Right renal cortex interstitium (tissue), 3 donors: ENCODE data around the gene ZNF341. TPM values are rescaled to one million over a fixed set of nuclear protein-coding genes. Genes with fewer than 3 reads are reported as not detected.
"Not testable (repeated sequence)": the region's sequence is repeated elsewhere in the genome, so short reads cannot be mapped to it uniquely, and the experiment has no call there.

ENCODE experiments used
- DNase-seq, 3 donors: peaks; one replicate each; pipeline ENCODE4 v3.0.0-alpha.2; 2013; ENCODE audit warnings: low read depth in 3 of 3, low spot score in 2 of 3
- polyA plus RNA-seq, 3 donors: library from polyadenylated mRNA; unstranded; fragments of 120-200 nt; gene quantifications; one replicate each; pipeline ENCODE4 v1.2.1, GENCODE V29; 2013; ENCODE audit not compliant: insufficient read length in 3 of 3

The ZNF341 gene
- 1 to 10 TPM; 2.5 to 2.8 (median 2.5) TPM for polyA plus RNA-seq

DNA sequence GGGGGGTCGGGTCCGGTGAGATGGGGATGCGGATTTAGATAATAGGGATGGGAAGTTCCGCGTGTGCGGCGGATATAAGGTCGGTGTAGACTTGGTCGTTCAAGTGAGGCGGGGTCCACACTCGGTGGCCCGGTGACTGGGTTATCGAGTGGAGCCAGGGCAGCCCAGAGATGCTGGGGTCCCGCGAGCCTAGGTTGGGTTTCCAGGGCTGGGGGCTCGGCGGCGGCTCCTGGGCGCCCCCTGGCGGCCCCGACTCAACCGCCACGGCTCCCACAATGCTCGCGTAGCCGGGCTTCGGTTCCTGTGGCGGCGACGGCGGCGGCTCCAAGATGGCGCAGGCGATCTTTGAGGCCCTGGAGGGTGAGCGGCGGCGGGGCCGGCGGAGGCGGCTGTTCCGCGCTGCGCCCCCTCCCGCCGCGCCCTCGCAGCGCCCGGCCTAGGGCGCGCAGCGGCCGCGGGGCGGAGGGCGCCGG, at the start of gene ZNF341:
Gene ZNF341, plus strand, starts transcription at position 304 of the 473 bp plus-strand sequence. Its CDS starts 26 bp downstream, at position 330.
- DNase-seq = peak in 2 of 3 donors; percentile 20 to 84

DNA sequence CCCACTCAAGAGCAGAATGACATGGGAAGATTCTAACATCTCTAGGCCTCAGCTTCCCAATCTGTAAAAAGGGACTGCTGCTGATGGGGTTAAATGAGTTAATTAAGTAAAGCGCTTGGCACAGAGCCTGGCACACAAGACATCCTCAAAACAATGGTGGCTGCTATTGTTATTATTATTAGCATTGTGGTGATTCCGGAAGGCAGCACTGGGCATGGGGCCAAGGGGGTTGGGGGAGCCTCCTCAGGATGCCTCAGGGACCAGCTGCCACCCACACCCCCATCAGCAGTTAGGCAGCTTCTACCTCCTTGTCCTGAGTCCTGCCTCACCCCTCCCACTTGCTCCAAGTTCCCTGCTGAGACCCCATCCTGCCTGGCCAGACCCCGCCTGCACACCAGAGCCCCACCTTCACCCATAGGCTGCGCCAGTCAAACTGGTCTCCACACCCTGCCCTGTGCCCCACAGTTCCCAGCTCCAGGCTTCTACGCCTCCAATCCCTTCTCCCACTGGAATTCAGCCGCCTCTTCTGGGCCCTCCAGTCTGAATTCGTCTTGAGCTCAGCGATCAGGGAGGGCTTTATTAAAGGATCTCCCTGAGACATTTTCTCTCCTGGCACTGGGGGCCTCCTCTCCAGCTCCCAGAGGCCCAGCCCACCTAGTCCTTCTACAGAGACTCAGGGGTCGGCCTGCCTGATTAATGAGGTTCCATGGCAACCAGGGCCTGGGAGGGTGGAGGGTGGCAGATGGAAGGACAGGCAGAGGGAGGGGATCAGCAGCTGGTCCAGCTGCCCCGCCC, 47.1 kb upstream of the ZNF341 start:
- no peak for DNase-seq

DNA sequence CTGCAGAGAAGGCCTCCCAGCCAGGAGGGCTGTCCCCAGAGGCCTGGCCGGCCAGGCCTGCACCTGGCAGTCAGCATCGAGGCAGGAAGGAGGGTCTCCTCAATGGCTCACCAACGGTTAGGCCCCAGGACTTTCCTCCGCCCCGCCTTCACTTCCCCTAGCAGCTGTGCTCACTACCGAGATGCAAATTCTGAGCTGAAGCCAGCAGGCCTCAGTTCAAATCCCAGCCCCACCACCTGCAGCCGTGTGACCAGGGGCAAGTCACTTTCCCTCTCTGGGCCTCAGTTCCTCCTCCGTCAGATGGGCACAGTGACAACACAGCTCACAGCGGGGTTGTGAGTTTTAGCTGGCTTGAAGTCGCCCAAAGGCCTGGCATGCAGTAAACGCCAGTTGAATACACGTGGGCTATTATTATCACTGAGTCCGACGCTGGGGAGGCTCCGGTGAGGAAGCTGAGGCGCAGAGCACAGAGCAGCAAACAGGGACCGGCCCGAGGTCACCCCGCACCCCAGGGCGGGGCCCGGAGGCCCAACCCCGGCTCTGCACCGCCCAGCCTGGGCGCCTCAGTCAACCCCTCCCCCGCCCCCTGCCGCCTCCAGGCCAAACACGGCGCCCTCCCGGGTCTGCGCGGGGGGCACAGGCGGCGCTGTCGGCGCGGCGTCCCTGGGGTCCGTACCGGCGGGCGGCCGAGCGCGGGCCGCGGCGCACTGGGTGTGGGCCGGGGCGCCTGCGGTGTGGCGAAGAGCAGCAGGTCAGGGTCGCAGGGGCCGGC, 46.3 kb upstream of the ZNF341 start:
- DNase-seq = no peak

DNA sequence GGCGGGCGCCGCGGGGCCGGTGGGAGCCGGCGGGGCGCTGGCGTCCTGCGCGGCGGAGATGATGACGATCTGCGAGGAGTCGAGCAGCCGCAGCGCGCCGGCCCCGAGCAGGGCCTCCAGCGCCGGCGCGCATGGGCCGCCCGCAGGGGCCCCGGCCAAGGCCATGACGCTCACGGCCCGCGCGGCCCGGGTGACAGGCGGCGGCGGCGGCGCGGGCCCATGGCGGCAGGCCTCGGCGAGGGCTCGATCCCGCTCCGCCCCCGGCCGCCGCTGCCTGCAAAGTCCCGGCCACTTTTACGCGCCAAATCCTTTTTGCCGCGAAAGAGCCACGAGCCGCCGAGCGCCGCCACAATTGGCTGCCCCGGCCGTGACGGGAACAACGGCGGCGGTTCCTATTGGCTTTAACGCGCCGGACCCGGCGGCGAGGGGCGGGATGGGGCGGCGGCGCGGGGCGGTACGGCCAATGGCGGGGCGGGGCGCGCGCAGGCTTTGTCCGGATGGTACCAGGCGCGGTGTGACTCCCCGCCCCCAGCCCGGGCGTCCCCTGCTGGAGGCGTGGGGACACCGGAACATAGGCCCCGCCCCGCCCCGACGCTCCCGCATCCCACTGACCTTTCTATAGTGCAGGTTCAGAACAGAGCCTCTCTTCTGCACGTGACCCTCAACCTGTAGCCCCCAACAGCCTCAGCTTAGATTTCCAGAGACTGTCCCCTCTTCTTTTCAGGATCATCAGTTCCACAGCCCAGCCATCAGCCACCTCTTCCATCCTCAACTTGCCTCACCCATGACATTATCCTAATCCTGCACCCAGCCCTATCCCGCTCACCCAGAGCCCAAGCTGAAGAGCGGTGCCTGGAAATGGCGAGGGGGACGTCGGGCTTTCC, 45.5 kb upstream of the ZNF341 start, which contains the start of gene E2F1:
Gene E2F1, minus strand, starts transcription at position 286 of the 884 bp plus-strand sequence. Its CDS starts 121 bp downstream, at position 165.
- peak in 2 of 3 donors; percentile 83 to 85 for DNase-seq

DNA sequence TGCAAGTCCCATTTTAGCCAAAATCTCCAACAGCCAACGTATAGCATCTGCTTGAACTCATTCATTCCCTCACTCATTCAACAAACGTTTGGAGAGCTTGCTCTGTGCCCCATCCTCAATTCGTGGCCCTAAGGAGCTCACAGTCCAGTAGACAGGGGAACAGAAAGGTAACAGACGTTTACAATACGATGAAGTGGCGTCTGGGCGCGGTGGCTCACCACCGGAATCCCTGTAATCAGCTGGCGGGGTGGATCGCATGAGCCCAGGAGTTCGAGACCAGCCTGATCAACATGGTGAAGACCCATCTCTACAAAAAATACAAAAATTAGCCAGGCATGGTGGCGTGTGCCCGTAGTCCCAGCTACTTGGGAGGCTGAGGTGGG, 44.8 kb upstream of the ZNF341 start:
- DNase-seq = no peak

DNA sequence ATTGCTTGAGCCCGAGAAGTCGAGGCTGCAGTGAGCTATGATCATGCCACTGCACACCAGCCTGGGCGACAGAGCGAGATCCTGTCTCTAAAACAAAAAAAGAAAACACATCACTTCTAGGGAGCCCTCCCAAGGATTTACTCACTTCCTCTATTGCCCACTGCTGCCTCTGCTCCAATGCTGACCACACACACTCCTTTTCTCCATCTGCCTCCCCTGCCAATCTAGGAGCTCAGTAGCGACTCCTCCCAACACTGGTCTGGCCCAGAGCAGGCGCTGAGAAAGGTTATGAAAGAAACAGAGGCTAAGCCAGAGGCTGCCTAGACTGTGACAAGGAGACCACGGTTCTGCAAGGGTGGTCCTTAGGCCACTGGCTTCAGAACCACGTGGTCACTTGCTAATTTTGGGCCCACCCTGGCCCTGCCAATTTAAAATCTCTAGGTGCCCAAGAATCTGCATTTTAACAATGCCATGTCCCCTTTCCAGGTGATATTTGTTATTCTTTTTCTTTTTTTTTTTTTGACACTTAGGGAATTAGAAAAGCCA, 44.4 kb upstream of the ZNF341 start:
- DNase-seq = no peak

DNA sequence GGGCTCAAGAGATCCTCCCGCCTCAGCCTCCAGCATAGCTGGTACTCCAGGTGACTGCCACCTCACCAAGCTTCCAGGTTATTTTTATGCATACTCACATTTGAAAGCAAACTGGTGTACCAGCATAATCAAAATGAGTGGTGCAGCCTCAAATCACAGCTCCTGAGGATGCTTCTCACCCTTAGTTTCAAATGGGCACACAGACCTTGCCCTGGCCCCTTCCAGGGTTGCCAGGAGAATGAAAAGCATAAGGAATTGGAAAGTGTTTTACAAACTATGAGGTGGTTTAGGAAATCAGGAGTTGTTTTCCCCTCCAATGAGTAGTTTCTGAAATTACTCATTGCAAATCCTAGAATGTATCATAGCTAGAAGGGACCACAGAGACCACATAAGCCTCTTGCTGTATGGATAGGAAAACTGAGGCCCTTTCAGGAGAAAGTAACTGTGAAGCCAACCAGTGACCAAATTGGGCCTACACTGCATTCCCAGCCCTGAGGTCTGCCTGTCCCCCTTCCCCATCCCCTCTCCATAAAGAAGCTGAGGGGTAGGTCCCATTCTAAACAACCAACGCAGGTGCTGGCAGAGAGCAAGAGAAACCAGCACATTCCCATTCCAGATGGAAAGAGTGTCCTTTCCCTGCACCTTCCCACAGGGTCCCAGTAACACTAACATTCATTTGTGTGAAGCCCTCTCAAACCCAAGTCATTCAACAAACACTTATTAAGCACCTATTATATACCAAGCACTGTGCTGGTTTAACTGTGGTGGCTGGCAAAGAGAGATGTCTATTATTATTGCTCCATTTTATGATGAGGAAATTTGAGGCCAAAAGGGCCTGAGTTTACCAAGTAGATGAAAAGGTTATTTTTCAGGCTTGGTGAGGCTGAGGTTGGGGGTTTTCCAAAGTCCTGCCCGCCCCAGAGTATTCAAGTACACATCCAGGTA, 43.5 kb upstream of the ZNF341 start:
- no peak for DNase-seq

DNA sequence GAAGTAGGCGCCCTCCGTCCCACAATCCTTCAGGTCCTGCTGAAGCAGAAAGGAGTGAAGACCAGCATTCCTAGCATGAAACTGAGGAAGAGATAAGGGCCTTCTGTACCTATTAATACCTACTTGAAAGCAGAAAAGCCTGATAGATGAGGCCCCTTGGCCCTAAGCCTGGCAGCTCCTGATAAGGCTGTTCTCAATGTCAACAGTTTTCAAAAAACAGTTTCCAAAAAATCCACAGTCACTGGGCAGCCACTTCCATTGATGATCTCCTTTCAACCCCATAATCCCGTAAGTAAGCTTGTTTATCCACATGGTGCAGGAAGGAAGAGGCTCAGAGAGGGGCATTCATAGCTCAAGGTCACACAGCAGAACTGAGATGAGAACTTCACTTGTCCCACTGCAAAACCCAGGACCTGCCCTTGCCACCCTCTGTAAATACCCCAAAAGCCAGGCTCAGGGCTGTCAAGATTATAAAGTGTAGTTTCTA, 42.8 kb upstream of the ZNF341 start:
- no peak for DNase-seq

DNA sequence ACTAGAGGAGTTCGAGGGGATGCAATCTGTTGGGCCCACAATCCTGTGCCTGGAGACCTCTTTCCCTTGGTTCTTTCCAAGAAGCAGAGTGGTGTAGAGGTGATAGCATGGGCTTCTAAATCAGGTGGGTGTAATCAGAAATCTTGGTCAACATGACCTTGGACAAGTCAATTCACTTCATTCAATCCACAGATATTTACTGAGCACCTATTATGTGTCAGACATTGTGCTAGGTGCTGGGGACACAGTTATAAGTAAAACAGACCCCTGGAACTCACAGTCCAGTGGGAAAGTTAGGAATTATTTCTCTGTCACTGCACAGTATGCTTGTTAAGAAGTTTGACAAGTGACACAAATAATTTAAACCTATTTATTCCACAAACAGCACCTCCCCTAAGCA, 42.3 kb upstream of the ZNF341 start:
- no peak for DNase-seq

DNA sequence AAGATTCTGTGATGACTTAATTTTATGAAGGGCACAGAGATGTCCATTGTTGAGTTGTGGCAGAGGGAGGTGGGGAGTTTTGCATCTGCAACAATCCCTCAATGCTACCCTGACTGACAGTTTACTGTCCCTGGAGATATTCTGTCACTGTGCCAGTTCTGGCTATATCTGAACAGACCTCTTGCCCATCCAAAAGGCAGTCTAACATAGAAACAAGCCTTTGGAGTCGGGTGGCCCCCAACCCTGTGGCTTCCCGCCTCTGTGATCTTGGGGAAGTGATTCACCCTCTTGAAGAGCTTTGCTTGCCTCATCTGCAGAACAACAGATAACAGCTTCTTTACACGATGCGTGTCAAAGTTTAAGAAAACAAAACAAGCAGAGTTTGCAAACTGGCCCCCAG, 41.8 kb upstream of the ZNF341 start:
- no peak for DNase-seq

DNA sequence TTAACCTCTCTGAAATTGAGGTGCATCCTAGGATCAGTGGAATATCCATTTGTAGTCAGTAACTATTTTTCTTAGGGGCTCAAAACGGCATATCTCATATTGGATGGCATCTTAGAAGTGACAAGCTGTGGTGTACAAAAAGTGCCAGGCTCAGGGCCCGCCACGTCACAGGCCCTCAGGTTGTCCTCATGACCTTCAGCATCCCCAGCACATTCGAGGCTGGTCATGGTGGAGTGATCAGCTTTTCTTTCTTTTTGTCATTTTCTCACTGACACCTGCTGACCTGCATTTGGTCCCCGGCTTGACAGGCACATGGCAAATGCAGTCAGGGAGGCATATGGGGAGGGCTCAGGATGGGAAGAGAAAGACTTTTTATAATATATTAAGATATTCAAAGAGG, 38.5 kb upstream of the ZNF341 start:
- DNase-seq = no peak

DNA sequence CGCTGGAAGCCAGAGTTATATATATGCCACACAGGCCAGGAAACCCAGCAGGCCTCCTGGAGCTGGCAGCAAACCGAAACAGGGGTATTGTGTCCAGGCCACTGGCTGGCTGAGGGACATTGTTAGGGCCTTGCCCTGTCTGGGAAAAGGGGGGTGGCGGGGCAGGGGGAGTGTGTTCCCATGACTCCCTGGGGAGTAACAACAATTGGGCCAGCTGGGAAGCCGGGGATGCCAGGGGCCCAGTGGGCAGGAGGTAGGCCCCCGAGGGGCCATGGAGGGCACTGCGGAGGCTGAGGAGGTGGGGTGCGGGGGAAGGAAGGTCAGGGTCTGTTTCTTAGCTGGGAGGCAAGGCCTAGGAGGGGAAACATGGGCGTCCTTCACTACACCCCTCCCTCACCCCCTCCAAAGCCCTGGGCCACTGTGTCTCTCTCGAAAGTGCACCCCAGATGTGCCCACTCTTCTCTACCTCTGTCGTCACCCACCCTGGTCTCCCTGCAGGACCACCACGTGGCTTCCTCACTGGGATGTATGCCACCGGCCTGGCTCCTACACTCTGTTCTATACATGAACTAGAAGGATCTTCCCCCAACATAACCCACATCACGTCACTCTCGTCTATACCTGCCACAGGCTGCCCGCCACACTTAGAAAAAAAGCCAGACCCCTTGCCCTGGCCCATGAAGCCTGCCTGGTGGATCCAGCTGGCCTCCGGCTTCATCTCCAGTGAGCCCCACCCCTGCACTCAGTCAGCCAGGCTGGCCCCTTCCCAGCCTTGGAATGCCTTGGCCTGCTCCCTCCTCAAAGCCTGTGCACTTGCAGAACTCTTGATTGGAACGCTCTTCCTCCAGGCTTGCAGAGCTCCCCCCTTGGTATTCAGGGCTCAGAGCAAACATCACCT, 37.8 kb upstream of the ZNF341 start:
- DNase-seq = no peak

DNA sequence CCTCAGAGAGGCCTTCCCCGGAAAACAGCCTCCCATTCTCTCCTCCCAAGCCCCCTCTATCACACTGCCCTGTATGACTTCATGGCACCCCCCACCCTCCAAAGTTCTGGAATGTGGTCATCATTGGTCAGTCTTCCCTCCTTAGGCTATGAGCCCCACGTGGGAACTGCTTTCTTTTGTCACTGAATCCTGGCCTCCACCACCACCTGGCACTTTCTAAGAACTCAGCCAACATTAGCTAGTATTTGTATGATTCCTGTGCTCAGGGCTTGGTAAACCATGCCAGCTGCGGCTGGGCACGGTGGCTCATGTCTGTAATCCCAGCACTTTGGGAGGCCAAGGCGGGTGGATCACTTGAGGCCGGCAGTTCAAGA, 37.2 kb upstream of the ZNF341 start:
- DNase-seq = no peak

DNA sequence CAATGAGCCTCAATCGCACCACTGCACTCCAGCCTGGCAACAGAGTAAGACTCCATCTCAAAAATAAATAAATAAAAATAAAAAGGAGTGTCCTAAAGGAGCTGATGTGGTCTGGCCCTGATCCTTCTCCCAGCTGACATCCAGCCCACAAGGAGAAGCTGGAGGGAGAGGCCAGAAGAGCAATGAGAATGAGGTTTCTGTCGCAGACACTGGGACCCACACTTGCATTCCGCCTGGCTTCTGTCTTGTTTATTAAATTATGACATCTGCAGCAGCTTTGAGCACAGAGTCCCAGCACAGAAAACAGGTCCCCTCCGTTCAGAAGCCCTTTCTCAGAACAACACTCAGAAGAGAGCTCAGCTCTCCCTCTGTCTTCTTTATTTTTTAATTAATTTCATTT, 35.3 kb upstream of the ZNF341 start:
- no peak for DNase-seq

DNA sequence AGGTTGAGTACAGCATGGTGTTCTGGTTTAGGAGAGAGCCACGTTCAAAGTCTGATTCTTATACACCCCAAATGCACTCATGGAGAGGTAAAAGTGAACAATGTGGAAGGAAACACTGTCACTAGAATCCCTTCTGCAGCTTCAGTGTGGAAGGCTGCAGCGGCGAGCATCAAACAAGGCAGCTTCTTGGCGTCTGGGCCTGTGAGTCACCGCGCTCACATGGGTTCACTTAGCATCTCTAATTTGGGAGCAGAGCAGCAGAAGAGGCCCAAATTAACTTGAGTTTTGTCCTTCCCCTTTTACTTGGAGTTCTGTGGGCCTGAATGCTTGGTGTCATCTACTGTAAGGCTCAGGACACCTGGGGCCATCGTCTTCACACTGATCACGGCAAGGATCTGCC, 34.7 kb upstream of the ZNF341 start:
- DNase-seq = no peak

DNA sequence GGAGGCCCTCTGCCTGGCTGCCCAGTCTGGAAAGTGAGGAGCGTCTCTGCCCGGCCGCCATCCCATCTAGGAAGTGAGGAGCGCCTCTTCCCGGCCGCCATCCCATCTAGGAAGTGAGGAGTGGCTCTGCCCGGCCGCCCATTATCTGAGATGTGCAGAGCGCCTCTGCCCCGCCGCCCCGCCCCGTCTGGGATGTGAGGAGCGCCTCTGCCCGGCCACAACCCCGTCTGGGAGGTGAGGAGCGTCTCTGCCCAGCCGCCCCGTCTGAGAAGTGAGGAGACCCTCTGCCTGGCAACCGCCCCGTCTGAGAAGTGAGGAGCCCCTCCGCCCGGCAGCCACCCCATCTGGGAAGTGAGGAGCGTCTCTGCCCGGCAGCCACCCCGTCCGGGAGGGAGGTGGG, 32.8 kb upstream of the ZNF341 start:
- not testable (repeated sequence) for DNase-seq

DNA sequence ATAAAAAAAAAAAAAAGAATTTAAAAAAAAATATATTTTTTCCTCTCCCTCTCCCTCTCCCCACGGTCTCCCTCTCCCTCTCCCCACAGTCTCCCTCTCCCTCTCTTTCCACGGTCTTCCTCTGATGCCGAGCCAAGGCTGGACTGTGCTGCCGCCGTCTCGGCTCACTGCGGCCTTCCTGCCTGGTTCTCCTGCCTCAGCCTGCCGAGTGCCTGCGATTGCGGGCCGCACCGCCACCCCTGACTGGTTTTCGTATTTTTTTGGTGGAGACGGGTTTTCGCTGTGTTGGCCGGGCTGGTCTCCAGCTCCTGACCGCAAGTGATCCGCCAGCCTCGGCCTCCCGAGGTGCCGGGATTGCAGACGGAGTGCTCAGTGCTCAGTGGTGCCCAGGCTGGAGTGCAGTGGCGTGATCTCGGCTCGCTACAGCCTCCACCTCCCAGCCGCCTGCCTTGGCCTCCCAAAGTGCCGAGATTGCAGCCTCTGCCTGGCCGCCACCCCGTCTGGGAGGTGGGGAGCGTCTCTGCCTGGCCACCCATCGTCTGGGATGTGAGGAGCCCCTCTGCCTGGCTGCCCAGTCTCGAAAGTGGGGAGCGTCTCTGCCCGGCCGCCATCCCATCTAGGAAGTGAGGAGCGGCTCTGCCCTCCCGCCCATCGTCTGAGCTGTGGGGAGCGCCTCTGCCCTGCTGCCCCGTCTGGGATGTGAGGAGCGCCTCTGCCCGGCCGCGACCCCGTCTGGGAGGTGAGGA, 30.9 kb upstream of the ZNF341 start:
- DNase-seq = not testable (repeated sequence)
